ENCODE data around the gene FBXO28.

The FBXO28 gene

DNA sequence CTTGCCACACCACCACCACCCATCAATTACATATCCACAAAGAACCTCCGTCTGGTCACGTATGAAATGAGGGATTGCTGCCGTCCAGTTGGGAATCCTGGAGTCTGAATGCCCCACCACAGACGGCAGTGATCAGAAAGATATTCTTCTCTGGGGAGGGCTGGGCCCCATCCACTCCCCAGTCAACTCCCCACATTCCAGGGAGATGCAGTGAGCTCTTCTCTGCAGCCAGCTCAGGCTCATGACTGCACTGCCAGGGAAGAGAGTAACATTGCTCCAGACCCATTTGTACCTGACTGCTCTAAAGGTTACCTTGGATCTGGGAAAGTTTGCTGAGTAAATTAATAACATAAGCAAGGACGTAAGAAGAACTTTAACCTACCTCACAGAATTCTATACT lies 87.5 kb downstream of the FBXO28 start:
- TF ChIP-seq, protein P1, sequence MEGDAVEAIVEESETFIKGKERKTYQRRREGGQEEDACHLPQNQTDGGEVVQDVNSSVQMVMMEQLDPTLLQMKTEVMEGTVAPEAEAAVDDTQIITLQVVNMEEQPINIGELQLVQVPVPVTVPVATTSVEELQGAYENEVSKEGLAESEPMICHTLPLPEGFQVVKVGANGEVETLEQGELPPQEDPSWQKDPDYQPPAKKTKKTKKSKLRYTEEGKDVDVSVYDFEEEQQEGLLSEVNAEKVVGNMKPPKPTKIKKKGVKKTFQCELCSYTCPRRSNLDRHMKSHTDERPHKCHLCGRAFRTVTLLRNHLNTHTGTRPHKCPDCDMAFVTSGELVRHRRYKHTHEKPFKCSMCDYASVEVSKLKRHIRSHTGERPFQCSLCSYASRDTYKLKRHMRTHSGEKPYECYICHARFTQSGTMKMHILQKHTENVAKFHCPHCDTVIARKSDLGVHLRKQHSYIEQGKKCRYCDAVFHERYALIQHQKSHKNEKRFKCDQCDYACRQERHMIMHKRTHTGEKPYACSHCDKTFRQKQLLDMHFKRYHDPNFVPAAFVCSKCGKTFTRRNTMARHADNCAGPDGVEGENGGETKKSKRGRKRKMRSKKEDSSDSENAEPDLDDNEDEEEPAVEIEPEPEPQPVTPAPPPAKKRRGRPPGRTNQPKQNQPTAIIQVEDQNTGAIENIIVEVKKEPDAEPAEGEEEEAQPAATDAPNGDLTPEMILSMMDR (IDR thresholded peaks at IDR 0.05; ENCODE audit: low read length) = no peak
- TF ChIP-seq EZH2phosphoT487 (IDR thresholded peaks at IDR 0.05; ENCODE audit: low read length) = no peak
- no peak for TF ChIP-seq EZH2 (optimal IDR thresholded peaks at IDR 0.05; ENCODE audit: low read depth, low read length)
- Histone ChIP-seq H3K9me2 (replicated peaks; ENCODE audit: insufficient read depth, low read length) (no peaks in the 10 kb centered on the region), H4K20me1 (ENCODE audit: insufficient read depth, low read length) (no peaks in the 10 kb centered on the region), H3K27me3 (replicated peaks; ENCODE audit: insufficient read depth, low read length) (no peaks in the 10 kb centered on the region), H3K4me3 (ENCODE audit: low read length) (no peak overlapping the region), H3K27ac (ENCODE audit: low read length) (no peak overlapping the region), H3K79me2 (ENCODE audit: low read length) (no peaks in the 10 kb centered on the region), H3K9ac (ENCODE audit: low read length) (no peak overlapping the region), H3F3A (ENCODE audit: insufficient read depth, low read length) (no peaks in the 10 kb centered on the region), H3K9me3 (replicated peaks; ENCODE audit: insufficient read depth, low read length) (no peaks in the 10 kb centered on the region), H3K4me1 (ENCODE audit: low read length) (no peaks in the 10 kb centered on the region), H2AFZ (ENCODE audit: low read length) (no peak overlapping the region), H3K36me3 (replicated peaks; ENCODE audit: insufficient read depth, low read length) (no peaks in the 10 kb centered on the region), H3K4me2 (ENCODE audit: low read depth, low read length) (no peak overlapping the region)
- no peak for DNase-seq

DNA sequence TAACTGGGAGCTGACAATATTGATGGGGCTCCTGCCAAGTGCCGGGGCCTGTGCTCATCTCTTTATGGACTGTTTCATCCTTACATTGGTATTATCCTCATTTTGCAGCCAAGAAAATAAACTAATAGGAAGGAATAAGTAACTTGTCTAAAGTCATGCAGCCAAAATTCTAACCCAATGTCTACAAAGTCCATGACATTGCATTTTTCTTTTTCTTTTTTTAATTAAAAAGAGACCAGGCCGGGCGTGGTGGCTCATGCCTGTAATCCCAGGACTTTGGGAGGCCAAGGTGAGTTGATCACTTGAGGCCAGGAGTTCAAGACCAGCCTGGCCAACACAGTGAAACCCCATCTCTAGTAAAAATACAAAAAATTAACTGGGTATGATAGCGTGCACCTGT lies 87.9 kb downstream of the FBXO28 start:
- H3F3A ChIP-seq (ENCODE audit: insufficient read depth, low read length) = no peaks in the 10 kb centered on the region
- H3K27ac ChIP-seq (ENCODE audit: low read length) = no peak overlapping the region
- no peaks in the 10 kb centered on the region for H4K20me1 ChIP-seq (ENCODE audit: insufficient read depth, low read length)
- no peak for TF ChIP-seq EZH2 (optimal IDR thresholded peaks at IDR 0.05; ENCODE audit: low read depth, low read length)
- TF ChIP-seq, protein P1 (IDR thresholded peaks at IDR 0.05; ENCODE audit: low read length) = no peak
- TF ChIP-seq EZH2phosphoT487 (IDR thresholded peaks at IDR 0.05; ENCODE audit: low read length) = no peak
- no peaks in the 10 kb centered on the region for H3K27me3 ChIP-seq (replicated peaks; ENCODE audit: insufficient read depth, low read length)
- no peak overlapping the region for H3K4me2 ChIP-seq (ENCODE audit: low read depth, low read length)
- H3K9ac ChIP-seq (ENCODE audit: low read length) = no peak overlapping the region
- no peaks in the 10 kb centered on the region for H3K9me3 ChIP-seq (replicated peaks; ENCODE audit: insufficient read depth, low read length)
- no peak overlapping the region for H3K4me3 ChIP-seq (ENCODE audit: low read length)
- H3K9me2 ChIP-seq (replicated peaks; ENCODE audit: insufficient read depth, low read length) = no peaks in the 10 kb centered on the region
- H3K79me2 ChIP-seq (ENCODE audit: low read length) = no peaks in the 10 kb centered on the region
- no peaks in the 10 kb centered on the region for H3K36me3 ChIP-seq (replicated peaks; ENCODE audit: insufficient read depth, low read length)
- H3K4me1 ChIP-seq (ENCODE audit: low read length) = no peaks in the 10 kb centered on the region
- no peak overlapping the region for H2AFZ ChIP-seq (ENCODE audit: low read length)
- no peak for DNase-seq

DNA sequence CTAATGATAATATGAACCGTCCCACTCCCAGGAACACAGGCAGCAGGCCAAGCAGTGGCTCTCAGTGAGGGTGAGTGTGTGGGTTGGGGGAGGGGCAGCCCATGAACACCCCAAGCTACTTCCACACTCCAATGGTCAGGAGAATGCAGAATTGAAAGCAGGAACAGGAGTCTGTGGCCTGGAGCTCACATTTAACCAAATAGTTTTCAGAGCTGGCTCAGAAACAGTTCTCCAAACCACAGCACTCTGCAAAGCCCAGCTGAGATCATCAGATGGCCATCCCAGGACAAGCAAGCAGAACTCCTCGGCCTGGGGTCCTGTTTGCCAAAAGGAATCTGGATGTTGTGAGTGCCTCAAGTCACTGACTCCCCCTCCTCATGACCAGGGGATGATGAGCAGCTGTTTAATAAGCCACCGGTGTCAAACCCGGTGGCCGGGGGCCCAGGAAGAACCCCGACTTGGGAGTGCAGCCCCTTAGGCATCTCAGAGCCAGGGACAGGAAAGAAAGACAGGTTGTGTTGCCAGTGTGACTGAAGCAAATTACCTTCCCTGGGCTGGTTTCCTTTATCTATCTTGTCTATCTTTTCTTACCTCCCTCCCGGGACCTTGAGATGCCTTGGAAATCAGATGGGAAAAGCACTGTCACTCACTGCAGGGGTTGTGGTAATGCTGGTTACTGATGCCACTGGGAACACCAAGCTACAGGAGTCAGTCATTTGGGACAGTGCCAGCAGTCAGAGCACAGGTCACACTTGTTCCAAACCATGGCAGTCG lies 89.5 kb downstream of the FBXO28 start:
- Histone ChIP-seq H3K9ac (ENCODE audit: low read length) (no peak overlapping the region), H3K4me3 (ENCODE audit: low read length) (no peak overlapping the region), H3K9me3 (replicated peaks; ENCODE audit: insufficient read depth, low read length) (no peaks in the 10 kb centered on the region), H2AFZ (ENCODE audit: low read length) (no peak overlapping the region), H4K20me1 (ENCODE audit: insufficient read depth, low read length) (no peaks in the 10 kb centered on the region), H3K36me3 (replicated peaks; ENCODE audit: insufficient read depth, low read length) (no peaks in the 10 kb centered on the region), H3K4me1 (ENCODE audit: low read length) (no peaks in the 10 kb centered on the region), H3K27me3 (replicated peaks; ENCODE audit: insufficient read depth, low read length) (no peaks in the 10 kb centered on the region), H3K4me2 (ENCODE audit: low read depth, low read length) (no peak overlapping the region), H3K79me2 (ENCODE audit: low read length) (no peaks in the 10 kb centered on the region), H3K9me2 (replicated peaks; ENCODE audit: insufficient read depth, low read length) (no peaks in the 10 kb centered on the region), H3K27ac (ENCODE audit: low read length) (no peak overlapping the region), H3F3A (ENCODE audit: insufficient read depth, low read length) (no peaks in the 10 kb centered on the region)
- TF ChIP-seq, protein P1 (IDR thresholded peaks at IDR 0.05; ENCODE audit: low read length) = no peak
- TF ChIP-seq EZH2 (optimal IDR thresholded peaks at IDR 0.05; ENCODE audit: low read depth, low read length) = no peak
- no peak for TF ChIP-seq EZH2phosphoT487 (IDR thresholded peaks at IDR 0.05; ENCODE audit: low read length)
- no peak for DNase-seq
